ENCODE data around the gene PIF1.

PIF1 gene

DNA sequence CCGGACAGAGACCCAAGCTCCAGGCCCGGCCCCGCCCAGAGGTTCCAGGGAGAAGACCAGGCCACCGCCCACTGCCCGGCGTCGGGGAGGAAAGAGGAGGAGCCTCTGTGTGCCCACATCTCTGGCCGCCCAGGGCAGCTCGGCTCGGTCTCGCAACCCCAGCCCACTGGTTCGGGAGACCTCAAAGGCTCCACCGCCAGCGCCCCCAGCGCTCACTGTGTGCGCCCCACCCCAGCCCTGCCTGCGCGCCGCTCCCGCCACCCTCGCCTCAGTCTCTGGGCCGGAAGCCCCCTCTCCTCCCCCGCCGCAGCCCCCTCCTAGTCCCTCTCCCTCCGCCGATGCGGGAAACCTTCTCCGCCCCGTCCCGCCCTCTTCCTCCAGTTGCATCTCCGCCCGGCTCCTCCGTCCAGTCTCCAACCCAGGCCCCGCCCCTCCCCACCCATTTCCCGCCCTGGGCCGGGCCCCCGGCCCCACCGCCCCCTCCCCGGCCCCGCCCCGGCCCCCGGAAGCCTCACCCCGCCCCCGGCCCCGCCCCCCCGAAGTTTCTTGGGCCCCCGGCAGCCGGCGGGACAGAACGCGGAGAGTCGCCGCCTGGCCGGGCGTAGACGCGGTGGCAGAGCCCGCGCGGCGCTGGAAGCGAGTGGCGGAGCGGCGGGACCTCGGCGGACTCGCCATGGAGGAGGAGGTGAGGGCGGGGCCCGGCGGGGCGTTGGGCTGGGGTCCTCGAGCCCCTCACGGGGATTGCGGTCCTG is 16.1 kb upstream of the PIF1 start, which contains the start of gene PLEKHO2:
Gene PLEKHO2 (plus strand): TSS at position 572 of the 752 bp plus-strand sequence. CDS start 102 bp downstream, at position 674.
- TF ChIP-seq, protein P1, sequence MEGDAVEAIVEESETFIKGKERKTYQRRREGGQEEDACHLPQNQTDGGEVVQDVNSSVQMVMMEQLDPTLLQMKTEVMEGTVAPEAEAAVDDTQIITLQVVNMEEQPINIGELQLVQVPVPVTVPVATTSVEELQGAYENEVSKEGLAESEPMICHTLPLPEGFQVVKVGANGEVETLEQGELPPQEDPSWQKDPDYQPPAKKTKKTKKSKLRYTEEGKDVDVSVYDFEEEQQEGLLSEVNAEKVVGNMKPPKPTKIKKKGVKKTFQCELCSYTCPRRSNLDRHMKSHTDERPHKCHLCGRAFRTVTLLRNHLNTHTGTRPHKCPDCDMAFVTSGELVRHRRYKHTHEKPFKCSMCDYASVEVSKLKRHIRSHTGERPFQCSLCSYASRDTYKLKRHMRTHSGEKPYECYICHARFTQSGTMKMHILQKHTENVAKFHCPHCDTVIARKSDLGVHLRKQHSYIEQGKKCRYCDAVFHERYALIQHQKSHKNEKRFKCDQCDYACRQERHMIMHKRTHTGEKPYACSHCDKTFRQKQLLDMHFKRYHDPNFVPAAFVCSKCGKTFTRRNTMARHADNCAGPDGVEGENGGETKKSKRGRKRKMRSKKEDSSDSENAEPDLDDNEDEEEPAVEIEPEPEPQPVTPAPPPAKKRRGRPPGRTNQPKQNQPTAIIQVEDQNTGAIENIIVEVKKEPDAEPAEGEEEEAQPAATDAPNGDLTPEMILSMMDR (IDR thresholded peaks at IDR 0.05), result no peak

DNA sequence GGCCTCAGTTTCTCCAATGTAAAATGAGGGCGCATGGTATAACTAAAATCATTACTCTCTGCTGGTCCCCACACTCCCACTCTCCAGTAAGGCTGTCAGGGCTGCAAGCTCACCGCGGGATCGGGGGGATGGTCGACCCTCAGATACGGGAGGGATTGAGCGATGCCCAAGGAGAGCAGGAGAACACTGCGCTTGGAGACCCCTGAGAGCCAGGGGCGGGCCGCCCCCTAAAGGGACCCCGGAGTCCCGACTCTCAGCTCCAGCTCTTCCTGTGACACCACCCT is 15.6 kb upstream of the PIF1 start:
- TF ChIP-seq, protein P1 (IDR thresholded peaks at IDR 0.05), result no peak

DNA sequence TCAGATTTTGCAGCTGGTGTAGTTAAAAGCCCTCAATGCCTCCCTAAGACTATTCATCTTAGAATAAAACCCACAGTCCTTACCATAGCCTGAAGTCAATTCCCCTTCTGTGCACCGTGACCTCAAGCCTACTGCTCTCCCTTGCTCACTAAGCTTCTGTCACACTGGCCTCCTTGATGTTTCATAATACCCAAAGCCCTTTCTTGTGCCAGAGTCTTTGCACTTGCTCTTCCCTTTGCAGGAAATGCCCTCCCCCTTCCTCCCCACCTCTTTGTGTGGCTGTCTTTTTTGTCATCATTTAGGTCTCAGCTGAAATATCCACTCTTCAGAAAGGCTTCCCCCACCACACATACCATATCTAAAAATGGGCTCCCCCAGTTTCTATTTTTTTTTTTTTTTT is 12.1 kb upstream of the PIF1 start:
- TF ChIP-seq, protein P1 (IDR thresholded peaks at IDR 0.05), result no peak

DNA sequence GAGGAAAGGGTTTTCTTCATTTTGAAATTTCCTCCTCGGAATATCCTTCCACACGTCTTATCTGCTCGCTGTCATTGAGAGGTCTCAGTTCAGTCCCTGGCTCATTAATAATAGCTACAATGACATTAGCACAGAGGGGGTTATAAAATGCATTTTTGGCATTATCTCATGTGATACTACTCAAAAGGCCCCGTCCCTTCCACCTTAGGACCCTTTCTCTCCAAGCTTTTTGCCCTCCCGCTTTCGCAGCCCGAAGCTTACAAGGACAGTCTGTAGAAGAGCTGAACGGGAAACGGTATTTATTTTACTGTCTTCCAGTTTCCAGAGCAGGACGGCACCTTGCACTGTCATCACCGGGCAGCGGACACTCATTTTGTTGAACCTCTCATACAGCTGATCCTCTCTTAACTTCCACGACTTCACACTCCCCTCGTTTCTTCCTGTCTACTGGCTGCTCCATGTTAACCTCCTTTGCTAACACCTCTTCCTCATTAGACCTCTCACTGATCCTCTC is 10.6 kb upstream of the PIF1 start:
- TF ChIP-seq, protein P1 (IDR thresholded peaks at IDR 0.05), result no peak

DNA sequence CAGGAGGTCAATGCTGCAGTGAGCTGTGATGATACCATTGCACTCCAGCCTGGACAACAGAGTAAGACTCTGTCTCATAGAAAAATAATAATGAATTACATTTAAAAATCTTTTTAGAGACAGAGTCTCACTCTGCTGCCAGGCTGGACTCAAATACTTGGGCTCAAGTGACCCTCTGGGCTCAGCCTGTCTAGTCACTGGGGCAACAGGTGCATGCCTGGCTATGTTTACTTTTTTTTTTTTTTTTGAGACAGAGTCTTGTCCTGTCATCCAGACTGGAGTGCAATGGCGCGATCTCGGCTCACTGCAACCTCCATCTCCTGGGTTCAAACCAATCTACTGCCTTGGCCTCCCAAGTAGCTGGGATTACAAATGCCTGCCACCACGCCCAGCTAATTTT is 8.2 kb upstream of the PIF1 start:
- TF ChIP-seq, protein P1 (IDR thresholded peaks at IDR 0.05), result no peak

DNA sequence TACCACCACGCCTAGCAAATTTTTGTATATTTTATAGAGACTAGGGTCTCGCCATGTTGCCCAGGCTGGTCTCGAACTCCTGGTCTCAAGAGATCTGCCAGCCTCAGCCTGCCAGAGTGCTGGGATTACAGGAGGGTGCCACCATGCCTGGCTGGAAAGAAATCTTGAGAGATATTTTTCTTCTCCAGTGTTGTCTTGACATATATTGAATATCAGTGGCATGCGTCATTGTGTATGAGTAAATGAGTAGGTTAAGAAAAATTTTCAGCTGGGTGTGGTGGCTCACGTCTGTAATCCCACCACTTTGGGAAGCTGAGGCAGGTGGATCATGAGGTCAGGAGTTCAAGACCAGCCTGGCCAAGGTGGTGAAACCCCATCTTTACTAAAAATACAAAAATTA is 3.5 kb upstream of the PIF1 start:
- TF ChIP-seq, protein P1 (IDR thresholded peaks at IDR 0.05), result no peak

DNA sequence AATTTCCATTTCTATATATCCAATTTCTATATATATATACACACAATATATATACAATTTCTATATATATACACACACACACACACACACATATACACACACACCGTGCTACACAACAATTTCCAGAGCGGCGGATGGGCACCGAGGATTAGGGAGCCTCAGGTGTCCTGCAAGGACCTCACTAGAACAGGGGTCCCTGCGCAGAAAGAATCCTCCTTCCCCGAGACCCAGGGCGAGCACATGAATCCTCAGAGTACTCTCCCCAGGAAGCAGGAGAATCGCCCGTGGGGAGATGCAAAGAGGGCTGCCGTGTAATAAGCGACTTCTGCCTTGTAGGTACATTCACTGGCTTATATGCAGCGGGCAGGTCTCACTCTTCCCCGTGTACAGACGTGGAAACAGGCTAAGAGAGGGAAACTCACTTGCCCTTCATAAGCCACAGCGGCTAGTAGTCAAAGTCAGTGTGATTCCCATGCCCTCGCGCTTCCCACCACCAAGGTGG is 467 bp downstream of the PIF1 start:
- TF ChIP-seq, protein P1 (IDR thresholded peaks at IDR 0.05), result no peak

All from LNCAP (cell line).